Bronchial smooth muscle cell (primary cell): ENCODE results near the gene MAT2B. TPM values are rescaled to one million over a fixed set of nuclear protein-coding genes. Genes with fewer than 3 reads are reported as not detected.

Source experiments
- total RNA-seq: library from RNA; depleted of rRNA; stranded (reverse); fragments of >200 nt; gene quantifications from 2 replicates; pipeline ENCODE4 v1.2.1, GENCODE V29; 2014

Gene MAT2B
- total RNA-seq: 61.2 and 66.8 TPM in 2 replicates

DNA sequence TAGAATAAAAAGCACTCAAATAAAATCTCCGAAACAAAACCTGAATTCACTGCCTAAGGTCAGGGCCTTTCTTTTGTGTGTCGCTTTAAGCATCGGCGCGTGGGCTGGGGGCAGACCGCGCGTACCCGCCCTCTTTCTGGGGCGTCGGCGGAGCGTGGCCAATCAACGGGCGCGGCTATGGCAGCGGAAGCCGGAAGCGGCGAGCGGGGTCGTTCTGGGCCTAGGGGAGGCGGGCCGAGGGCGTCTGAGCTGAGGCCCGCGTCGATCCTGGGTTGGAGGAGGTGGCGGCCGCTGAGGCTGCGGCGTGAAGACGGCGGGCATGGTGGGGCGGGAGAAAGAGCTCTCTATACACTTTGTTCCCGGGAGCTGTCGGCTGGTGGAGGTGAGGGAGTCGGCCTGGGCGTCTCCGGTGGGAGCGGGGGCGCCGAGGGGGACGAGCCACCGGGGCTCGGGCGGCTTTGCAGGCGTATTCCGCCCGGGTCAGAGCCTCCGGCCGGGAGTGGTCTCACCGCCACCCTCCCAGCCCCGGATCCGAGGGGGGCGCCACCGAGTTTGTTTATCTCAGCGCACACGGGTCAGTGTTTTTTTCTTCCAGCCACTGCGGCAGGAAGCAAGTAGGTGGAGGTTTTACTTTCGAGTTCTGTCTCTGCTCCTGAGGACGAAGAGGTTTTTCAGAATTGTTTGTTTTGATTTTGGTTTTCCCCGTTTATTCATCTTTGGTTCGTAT, at the start of gene MAT2B:
Gene MAT2B (plus strand): TSS at position 252 of the 727 bp plus-strand sequence. CDS start 68 bp downstream, at position 320.

DNA sequence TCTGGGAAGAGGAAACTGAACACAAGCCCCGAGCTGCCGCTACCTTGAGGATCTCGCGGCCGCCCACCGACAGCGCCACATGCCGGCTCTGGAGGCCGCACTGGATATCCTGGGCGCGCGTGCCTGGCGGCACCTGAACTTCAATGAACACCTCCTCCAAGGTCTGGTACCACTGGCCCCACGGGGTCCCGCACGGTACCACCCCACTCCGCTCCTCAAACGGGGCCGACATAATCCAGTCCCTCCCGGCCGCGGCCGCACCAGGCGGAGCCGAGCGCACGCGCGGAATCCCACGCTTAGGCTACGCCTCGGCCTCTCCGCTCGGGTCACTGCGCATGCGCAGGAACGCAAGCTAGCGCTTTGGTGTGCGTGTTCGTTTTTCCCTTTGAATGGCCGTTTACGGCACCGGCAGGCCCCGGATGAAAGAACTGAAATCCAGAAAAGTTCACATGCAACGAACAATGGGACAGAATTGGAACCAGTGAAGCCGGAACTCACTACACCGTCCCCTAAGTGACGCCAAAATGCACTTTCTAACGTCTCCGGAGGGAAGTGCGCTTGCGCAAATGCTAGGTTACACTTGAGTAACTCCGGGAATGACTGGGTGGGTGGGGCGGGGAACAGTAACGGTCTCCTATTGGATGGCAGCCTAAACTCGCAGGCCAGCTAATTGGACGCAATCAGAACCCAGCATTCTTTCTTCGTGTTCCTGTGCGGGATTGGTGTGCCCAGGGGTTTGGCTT, 45.4 kb upstream of the MAT2B start, which contains the start of gene NUDCD2:
Gene NUDCD2 (minus strand): TSS at position 284 of the 743 bp plus-strand sequence. CDS start 52 bp downstream, at position 232.

DNA sequence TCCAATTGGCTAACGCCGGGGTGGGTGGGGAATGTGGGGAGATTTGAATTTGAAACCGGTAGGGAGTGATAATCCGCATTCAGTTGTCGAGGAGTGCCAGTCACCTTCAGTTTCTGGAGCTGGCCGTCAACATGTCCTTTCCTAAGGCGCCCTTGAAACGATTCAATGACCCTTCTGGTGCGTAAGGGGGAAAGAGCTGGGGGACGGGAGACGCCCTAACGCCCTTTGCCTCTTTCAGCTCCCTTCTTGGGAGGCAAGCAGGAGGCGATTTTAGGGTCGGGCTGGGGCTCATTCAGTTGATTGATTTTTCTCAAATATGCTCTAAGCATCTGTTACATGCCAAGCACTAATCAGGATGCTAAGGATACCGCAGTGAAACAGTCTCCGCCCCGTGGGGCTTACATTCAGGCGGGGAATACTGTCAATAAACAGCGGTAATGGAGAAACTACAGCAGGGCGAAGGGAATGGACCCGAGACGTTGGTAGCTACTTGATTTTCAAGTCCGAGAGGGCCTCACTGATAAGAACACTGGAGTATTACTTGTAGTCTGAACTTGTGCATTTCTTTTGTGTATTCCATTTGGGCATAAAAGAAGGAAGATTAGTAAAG, 44.8 kb upstream of the MAT2B start, which contains the start of gene HMMR:
Gene HMMR (plus strand): TSS at position 71 of the 610 bp plus-strand sequence. CDS start 61 bp downstream, at position 132.

Other genes starting within 250 kb of the MAT2B start
- gene CCNG1, start 68.0 kb upstream of the MAT2B start, total RNA-seq: 325 and 459 TPM in 2 replicates
- 2.6 and 4.3 TPM in 2 replicates for gene NUDCD2, start 45.5 kb upstream of the MAT2B start, total RNA-seq
- gene HMMR, start 45.0 kb upstream of the MAT2B start, total RNA-seq: 0.86 and 4.7 TPM in 2 replicates